GM12865 (cell line): ENCODE measurements around the gene RIPK3.

Experiments
- DNase-seq: peaks from one replicate; pipeline ENCODE4 v3.0.0; 2010; ENCODE audit warnings: low read depth
- H3K4me3 ChIP-seq: 2 replicates; pipeline ENCODE4 v1.5.1; 2011; ENCODE audit warnings: mild to moderate bottlenecking, low read depth, low read length, control low read depth
- TF ChIP-seq, protein P1 (sequence below): IDR thresholded peaks from 2 replicates; pipeline ENCODE4 v1.5.1; 2011; ENCODE audit warnings: low read length, control low read depth, low read depth, inconsistent platforms; ENCODE audit not compliant: insufficient read depth; ENCODE audit errors: missing control alignments

The RIPK3 gene

GRCh38 chr14:24290746-24291145, 49.0 kb downstream of the RIPK3 start:
- TF ChIP-seq, protein P1, sequence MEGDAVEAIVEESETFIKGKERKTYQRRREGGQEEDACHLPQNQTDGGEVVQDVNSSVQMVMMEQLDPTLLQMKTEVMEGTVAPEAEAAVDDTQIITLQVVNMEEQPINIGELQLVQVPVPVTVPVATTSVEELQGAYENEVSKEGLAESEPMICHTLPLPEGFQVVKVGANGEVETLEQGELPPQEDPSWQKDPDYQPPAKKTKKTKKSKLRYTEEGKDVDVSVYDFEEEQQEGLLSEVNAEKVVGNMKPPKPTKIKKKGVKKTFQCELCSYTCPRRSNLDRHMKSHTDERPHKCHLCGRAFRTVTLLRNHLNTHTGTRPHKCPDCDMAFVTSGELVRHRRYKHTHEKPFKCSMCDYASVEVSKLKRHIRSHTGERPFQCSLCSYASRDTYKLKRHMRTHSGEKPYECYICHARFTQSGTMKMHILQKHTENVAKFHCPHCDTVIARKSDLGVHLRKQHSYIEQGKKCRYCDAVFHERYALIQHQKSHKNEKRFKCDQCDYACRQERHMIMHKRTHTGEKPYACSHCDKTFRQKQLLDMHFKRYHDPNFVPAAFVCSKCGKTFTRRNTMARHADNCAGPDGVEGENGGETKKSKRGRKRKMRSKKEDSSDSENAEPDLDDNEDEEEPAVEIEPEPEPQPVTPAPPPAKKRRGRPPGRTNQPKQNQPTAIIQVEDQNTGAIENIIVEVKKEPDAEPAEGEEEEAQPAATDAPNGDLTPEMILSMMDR = no peak
- DNase-seq = no peak
- H3K4me3 ChIP-seq = no peak overlapping the region

DNA sequence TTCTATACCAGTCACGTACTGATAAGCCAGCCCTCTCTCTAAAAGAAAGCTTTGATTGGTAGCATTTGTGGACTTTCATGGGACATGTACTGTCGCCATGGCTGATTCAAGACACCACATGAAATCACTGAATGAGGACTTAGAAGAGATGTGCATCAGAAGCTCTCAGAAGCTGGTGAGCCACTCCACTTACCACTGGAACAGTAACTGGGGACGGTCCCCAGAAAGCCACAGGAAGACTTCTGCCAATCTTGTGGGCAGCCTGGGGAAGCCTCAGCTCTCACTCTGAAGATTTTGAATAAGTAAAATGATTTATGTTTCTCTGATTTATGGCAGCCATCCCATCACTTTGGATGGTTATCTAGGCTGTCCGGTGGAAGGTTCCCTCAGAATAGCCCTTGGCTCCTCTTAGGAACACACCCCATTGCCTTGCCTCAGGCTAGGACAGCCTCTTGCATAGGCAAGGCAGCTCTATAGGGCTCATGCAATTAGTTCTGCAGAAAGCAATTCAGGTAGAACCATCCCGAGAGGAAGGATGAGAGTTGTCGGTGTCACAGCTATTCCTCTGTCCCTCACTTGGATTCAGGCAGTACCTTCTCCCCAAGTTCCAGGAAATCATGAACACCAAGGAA, 50.0 kb downstream of the RIPK3 start:
- peak; percentile 75 for DNase-seq
- TF ChIP-seq, protein P1 = no peak
- no peak overlapping the region for H3K4me3 ChIP-seq

DNA sequence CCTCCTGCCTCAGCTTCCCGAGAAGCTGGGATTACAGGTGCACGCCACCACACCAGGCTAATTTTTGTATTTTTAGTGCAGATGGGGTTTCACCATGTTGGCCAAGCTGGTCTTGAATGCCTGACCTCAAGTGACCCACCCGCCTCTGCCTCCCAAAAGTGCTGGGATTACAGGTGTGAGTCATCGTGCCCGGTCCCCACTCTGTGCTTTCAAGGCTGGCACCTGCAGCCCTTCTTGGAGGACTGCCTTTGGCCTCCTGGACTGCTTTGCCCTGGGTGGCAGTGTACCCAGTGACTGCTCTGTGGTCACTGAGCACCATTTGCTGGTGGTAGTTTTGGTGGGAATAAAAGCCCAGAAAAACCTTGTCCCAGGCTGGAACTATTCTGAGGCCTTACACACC, 52.8 kb downstream of the RIPK3 start:
- TF ChIP-seq, protein P1 = no peak
- no peak for DNase-seq
- no peak overlapping the region for H3K4me3 ChIP-seq
